Measurements from ENCODE around the gene CNTRL.

CNTRL gene

GRCh38 chr9:121226175-121226574, 151.4 kb downstream of the CNTRL start:
- H3K27me3 ChIP-seq (ENCODE audit: control insufficient read depth, low read length), result no peaks in the 10 kb centered on the region
- H3K4me2 ChIP-seq (ENCODE audit: low read length), result no peak overlapping the region
- no peaks in the 10 kb centered on the region for H3F3A ChIP-seq (ENCODE audit: control insufficient read depth, insufficient read depth)
- H3K79me2 ChIP-seq (ENCODE audit: control insufficient read depth, low read length), result no peaks in the 10 kb centered on the region
- H3K27ac ChIP-seq (ENCODE audit: low read depth, low read length), result no peak overlapping the region
- no peaks in the 10 kb centered on the region for H3K9me3 ChIP-seq (ENCODE audit: control insufficient read depth, insufficient read depth, low read length)
- H4K20me1 ChIP-seq (ENCODE audit: control insufficient read depth, insufficient read depth, low read depth, low read length), result no peaks in the 10 kb centered on the region
- H3K36me3 ChIP-seq (ENCODE audit: control insufficient read depth, low read length), result no peaks in the 10 kb centered on the region; the same call in 1 of the 2 replicates
- no peaks in the 10 kb centered on the region for H3K4me1 ChIP-seq (ENCODE audit: control insufficient read depth, low read length)
- H3K4me3 ChIP-seq (ENCODE audit: low read length), result no peak overlapping the region
- no peaks in the 10 kb centered on the region for H3K9me2 ChIP-seq (replicated peaks; ENCODE audit: control insufficient read depth, low read length)
- no peak for TF ChIP-seq EZH2phosphoT487 (IDR thresholded peaks at IDR 0.05; ENCODE audit: borderline replicate concordance, low read length)
- TF ChIP-seq, protein P1, sequence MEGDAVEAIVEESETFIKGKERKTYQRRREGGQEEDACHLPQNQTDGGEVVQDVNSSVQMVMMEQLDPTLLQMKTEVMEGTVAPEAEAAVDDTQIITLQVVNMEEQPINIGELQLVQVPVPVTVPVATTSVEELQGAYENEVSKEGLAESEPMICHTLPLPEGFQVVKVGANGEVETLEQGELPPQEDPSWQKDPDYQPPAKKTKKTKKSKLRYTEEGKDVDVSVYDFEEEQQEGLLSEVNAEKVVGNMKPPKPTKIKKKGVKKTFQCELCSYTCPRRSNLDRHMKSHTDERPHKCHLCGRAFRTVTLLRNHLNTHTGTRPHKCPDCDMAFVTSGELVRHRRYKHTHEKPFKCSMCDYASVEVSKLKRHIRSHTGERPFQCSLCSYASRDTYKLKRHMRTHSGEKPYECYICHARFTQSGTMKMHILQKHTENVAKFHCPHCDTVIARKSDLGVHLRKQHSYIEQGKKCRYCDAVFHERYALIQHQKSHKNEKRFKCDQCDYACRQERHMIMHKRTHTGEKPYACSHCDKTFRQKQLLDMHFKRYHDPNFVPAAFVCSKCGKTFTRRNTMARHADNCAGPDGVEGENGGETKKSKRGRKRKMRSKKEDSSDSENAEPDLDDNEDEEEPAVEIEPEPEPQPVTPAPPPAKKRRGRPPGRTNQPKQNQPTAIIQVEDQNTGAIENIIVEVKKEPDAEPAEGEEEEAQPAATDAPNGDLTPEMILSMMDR (IDR thresholded peaks at IDR 0.05; ENCODE audit: low read depth, low read length, poor library complexity, severe bottlenecking), result no peak
